Nephron progenitor cell (in vitro differentiated cells): ENCODE measurements around the gene DIS3L2.

Experiments used
- DNase-seq: peaks from one replicate; pipeline ENCODE4 v3.0.0; 2021
- H3K27ac Mint-ChIP-seq: 2 replicates; pipeline ENCODE4 v1.8.0; 2021; ENCODE audit warnings: mild to moderate bottlenecking, moderate library complexity, mixed read lengths
- H3K27me3 Mint-ChIP-seq: 2 replicates; pipeline ENCODE4 v1.8.0; 2021; ENCODE audit warnings: mild to moderate bottlenecking, low read depth, mixed read lengths; ENCODE audit not compliant: poor library complexity
- H3K36me3 Mint-ChIP-seq: 2 replicates; pipeline ENCODE4 v1.8.0; 2021; ENCODE audit warnings: low read depth, mixed read lengths
- H3K4me1 Mint-ChIP-seq: 2 replicates; pipeline ENCODE4 v1.8.0; 2021; ENCODE audit warnings: mixed read lengths
- H3K4me3 Mint-ChIP-seq: 2 replicates; pipeline ENCODE4 v1.8.0; 2021; ENCODE audit warnings: mild to moderate bottlenecking, moderate library complexity, mixed read lengths
- H3K9me3 Mint-ChIP-seq: 2 replicates; pipeline ENCODE4 v1.8.0; 2021; ENCODE audit warnings: mild to moderate bottlenecking, moderate library complexity, mixed read lengths
- TF ChIP-seq, protein P1 (sequence below): fragments of 200-600 bp; sonication (generic); IDR thresholded peaks from 2 replicates; pipeline ENCODE4 v1.5.0; 2021; ENCODE audit warnings: antibody characterized with exemption

DIS3L2 gene

GRCh38 chr2:231920366-231920765 lies 41.1 kb upstream of the DIS3L2 start:
- Mint-ChIP-seq H3K27ac (no peak overlapping the region), H3K9me3 (no peaks in the 10 kb centered on the region), H3K36me3 (no peaks in the 10 kb centered on the region), H3K4me3 (no peak overlapping the region), H3K27me3 (peaks cover 58% of the 10 kb centered on the region), H3K4me1 (peaks cover 9% of the 10 kb centered on the region)
- DNase-seq, result no peak
- TF ChIP-seq, protein P1, sequence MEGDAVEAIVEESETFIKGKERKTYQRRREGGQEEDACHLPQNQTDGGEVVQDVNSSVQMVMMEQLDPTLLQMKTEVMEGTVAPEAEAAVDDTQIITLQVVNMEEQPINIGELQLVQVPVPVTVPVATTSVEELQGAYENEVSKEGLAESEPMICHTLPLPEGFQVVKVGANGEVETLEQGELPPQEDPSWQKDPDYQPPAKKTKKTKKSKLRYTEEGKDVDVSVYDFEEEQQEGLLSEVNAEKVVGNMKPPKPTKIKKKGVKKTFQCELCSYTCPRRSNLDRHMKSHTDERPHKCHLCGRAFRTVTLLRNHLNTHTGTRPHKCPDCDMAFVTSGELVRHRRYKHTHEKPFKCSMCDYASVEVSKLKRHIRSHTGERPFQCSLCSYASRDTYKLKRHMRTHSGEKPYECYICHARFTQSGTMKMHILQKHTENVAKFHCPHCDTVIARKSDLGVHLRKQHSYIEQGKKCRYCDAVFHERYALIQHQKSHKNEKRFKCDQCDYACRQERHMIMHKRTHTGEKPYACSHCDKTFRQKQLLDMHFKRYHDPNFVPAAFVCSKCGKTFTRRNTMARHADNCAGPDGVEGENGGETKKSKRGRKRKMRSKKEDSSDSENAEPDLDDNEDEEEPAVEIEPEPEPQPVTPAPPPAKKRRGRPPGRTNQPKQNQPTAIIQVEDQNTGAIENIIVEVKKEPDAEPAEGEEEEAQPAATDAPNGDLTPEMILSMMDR, result no peak

DNA sequence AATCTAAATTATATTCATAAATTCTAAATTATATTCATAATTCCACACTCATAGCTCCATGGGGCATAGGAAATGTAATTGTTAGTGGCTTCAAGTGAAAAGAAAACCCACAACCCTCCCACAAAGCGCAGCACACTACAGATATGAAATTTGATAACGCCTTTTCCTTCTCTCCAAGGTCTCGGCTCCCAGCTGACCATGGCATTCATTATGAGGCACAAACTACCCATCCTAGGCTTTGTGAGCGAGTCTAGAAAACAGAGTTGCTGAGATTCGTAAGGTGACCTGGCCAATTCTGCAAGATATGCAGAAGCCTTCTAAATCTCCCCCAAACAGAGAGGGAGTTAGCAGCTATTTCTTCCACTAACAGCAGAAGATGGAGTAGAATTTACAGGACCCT lies 40.7 kb upstream of the DIS3L2 start:
- Mint-ChIP-seq H3K27me3 (peaks cover 60% of the 10 kb centered on the region), H3K9me3 (no peaks in the 10 kb centered on the region), H3K36me3 (no peaks in the 10 kb centered on the region), H3K27ac (no peak overlapping the region), H3K4me1 (peaks cover 9% of the 10 kb centered on the region), H3K4me3 (no peak overlapping the region)
- no peak for DNase-seq
- TF ChIP-seq, protein P1, result no peak

DNA sequence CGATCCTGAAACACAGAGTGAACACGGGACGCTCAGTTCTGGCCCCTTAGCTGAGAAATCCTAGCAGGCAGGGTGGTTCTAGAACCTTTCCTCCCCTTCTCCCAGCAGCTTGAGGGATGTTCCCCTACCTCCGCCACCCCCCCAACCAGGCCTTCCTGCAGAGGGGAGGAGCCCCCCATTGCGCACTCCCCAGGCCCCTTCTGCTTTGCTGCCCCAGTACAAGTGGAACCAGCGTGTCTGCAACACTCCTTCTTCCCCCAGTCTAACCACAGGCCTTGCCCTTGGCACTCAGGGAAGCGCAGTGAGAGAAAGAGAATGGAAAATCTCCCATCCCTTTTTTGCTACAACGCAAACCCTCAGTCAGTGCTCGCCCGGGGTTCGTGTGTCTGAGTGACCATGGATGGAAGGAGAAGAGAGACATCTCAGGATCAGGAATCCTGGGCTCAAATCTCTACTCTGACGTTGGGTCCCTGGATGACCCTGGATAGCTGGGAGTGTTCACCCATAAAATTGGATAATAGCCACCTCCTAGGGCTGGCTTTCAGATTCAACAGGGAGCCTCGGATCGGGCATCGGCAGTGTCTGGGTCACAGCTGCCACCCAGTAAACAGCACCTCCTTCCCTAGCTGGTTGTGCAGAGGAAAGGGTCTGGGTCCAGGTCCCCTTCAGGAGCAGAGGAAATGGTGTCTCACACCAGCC lies 39.1 kb upstream of the DIS3L2 start:
- Mint-ChIP-seq H3K9me3 (no peaks in the 10 kb centered on the region), H3K36me3 (no peaks in the 10 kb centered on the region), H3K4me1 (peaks cover 21% of the 10 kb centered on the region), H3K27ac (no peak overlapping the region), H3K27me3 (peaks cover 72% of the 10 kb centered on the region), H3K4me3 (no peak overlapping the region)
- TF ChIP-seq, protein P1, result no peak
- DNase-seq, result no peak

GRCh38 chr2:231923010-231923344 lies 38.5 kb upstream of the DIS3L2 start:
- no peaks in the 10 kb centered on the region for H3K36me3 Mint-ChIP-seq
- no peak overlapping the region for H3K27ac Mint-ChIP-seq
- H3K27me3 Mint-ChIP-seq, result peaks cover 75% of the 10 kb centered on the region
- H3K4me1 Mint-ChIP-seq, result peaks cover 21% of the 10 kb centered on the region
- H3K4me3 Mint-ChIP-seq, result no peak overlapping the region
- TF ChIP-seq, protein P1, result no peak
- no peaks in the 10 kb centered on the region for H3K9me3 Mint-ChIP-seq
- no peak for DNase-seq

GRCh38 chr2:231923951-231924888 lies 37.3 kb upstream of the DIS3L2 start:
- Mint-ChIP-seq H3K4me3 (peak overlapping the region; percentile 49), H3K27ac (no peak overlapping the region)

More at GRCh38 chr2:231923951-231924888, 37.3 kb upstream of the DIS3L2 start:
- peaks cover 25% of the 10 kb centered on the region for H3K4me1 Mint-ChIP-seq
- H3K36me3 Mint-ChIP-seq, result no peaks in the 10 kb centered on the region
- TF ChIP-seq, protein P1, result no peak
- peaks cover 86% of the 10 kb centered on the region for H3K27me3 Mint-ChIP-seq
- no peaks in the 10 kb centered on the region for H3K9me3 Mint-ChIP-seq
- DNase-seq, result no peak
